NCI-H1048 (cell line): ENCODE measurements around the gene SH3RF1.

Source experiments
- DNase-seq: peaks from one replicate; lab custom pipeline; 2025; lab: John Stamatoyannopoulos, UW

The SH3RF1 gene

GRCh38 chr4:169132561-169133305, 138.0 kb downstream of the SH3RF1 start:
- no peak for DNase-seq

- DNase-seq, result peak; percentile 9
Observed at GRCh38 chr4:169131556-169132208, 139.1 kb downstream of the SH3RF1 start.

GRCh38 chr4:169128902-169129301, 141.9 kb downstream of the SH3RF1 start:
- DNase-seq, result no peak

GRCh38 chr4:169127314-169127713, 143.4 kb downstream of the SH3RF1 start:
- no peak for DNase-seq

GRCh38 chr4:169124661-169125060, 146.1 kb downstream of the SH3RF1 start:
- no peak for DNase-seq

- DNase-seq, result no peak
Observed at GRCh38 chr4:169122422-169122821, 148.3 kb downstream of the SH3RF1 start.

- DNase-seq, result no peak
Observed at GRCh38 chr4:169121861-169122382, 148.8 kb downstream of the SH3RF1 start.

GRCh38 chr4:169120624-169121023, 150.1 kb downstream of the SH3RF1 start:
- peak; percentile 70 for DNase-seq

- peak; percentile 70 for DNase-seq
Observed at GRCh38 chr4:169119536-169119935, 151.2 kb downstream of the SH3RF1 start.

- DNase-seq, result no peak
Observed at GRCh38 chr4:169117591-169118081, 153.1 kb downstream of the SH3RF1 start.

- no peak for DNase-seq
Observed at GRCh38 chr4:169116270-169116901, 154.4 kb downstream of the SH3RF1 start.

- DNase-seq, result peak; percentile 36
Observed at GRCh38 chr4:169115897-169116254, 154.9 kb downstream of the SH3RF1 start.

- DNase-seq, result no peak
Observed at GRCh38 chr4:169115144-169115896, 155.4 kb downstream of the SH3RF1 start.

- no peak for DNase-seq
Observed at GRCh38 chr4:169114341-169114974, 156.3 kb downstream of the SH3RF1 start.

GRCh38 chr4:169110633-169111032, 160.1 kb downstream of the SH3RF1 start:
- no peak for DNase-seq

- no peak for DNase-seq
Observed at GRCh38 chr4:169109035-169109675, 161.6 kb downstream of the SH3RF1 start.

GRCh38 chr4:169108303-169108702, 162.5 kb downstream of the SH3RF1 start:
- no peak for DNase-seq

GRCh38 chr4:169107528-169107927, 163.2 kb downstream of the SH3RF1 start:
- DNase-seq, result no peak

- no peak for DNase-seq
Observed at GRCh38 chr4:169106696-169107229, 164.0 kb downstream of the SH3RF1 start.

- no peak for DNase-seq
Observed at GRCh38 chr4:169105620-169106019, 165.1 kb downstream of the SH3RF1 start.

- DNase-seq, result no peak
Observed at GRCh38 chr4:169103966-169104412, 166.8 kb downstream of the SH3RF1 start.
